SK-N-SH (cell line): Measurements from ENCODE around the gene SPATA32.

ENCODE experiments used
- MEF2A ChIP-seq: IDR thresholded peaks from 2 replicates; pipeline ENCODE4 v1.4.0; 2012; ENCODE audit warnings: low read depth, borderline replicate concordance
- RFX5 ChIP-seq: IDR thresholded peaks from 2 replicates; pipeline ENCODE4 v1.6.1; 2012; ENCODE audit warnings: mild to moderate bottlenecking, improper control_type of control experiment, low read length

DNA sequence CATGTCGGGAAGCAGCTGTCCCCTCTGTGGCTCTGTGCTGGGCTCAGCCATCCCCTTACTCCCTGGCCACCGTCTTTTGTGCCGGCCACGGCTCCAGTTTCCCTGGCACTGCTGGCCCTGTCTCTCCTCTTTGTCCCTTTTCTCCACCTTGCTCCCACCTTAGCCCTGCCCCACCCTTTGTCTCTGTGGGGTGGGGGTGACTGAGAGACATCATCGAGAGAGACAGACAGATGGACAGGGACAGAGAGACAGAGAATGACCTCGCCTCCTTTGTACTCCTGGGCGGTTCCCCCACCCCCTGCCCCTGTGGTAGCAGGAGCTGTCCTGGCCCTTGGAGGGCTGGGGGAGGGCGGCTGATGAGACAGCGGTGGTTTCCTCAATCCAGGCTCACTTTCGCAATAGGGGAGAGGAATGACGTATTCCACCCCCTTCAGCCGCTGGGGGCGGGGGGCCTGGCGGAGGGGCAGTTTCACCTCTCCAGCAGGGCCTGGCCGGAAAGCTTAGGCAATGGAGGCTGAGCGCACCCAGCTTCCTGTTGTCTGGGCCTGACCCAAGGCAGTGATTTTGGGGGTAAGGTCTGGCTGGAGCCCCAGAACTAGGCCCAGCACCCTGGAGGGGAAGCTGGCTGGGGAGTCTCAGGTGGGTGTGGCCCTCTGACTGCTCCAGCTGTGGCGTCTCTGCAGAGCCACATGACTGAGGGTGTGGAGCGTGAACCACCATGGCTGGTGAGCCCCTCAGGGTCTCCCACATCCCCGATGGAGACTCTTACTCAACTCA, 32.9 kb downstream of the SPATA32 start:
- TF ChIP-seq MEF2A (no peak), RFX5 (no peak)
